Activated CD8-positive, alpha-beta memory T cell treated with anti-CD3 and anti-CD28 coated beads for 4 hours (primary cell): ENCODE data around the gene P4HB.

Experiments
- DNase-seq, 2 donors: peaks; one replicate each; pipeline ENCODE4 v3.0.0-alpha.2; 2020; ENCODE audit warnings: low read depth in 2 of 2

P4HB gene

GRCh38 chr17:81832608-81833159 is 27.7 kb downstream of the P4HB start:
- peak in 1 of 2 donors; percentile 14 for DNase-seq

- DNase-seq = peak; percentile 25 to 35
Measured at GRCh38 chr17:81831957-81832607, 28.3 kb downstream of the P4HB start.

GRCh38 chr17:81831563-81831956 is 28.8 kb downstream of the P4HB start:
- no peak for DNase-seq

- no peak for DNase-seq
Measured at GRCh38 chr17:81829858-81830257, 30.5 kb downstream of the P4HB start.

- no peak for DNase-seq
Measured at GRCh38 chr17:81828656-81829055, 31.7 kb downstream of the P4HB start.

GRCh38 chr17:81825841-81826466 is 34.4 kb downstream of the P4HB start:
- DNase-seq = no peak

GRCh38 chr17:81824595-81824994 is 35.7 kb downstream of the P4HB start:
- DNase-seq = no peak

GRCh38 chr17:81823820-81824550 is 36.4 kb downstream of the P4HB start:
- no peak for DNase-seq

GRCh38 chr17:81822996-81823819 is 37.1 kb downstream of the P4HB start:
- DNase-seq = no peak

- no peak for DNase-seq
Measured at GRCh38 chr17:81822312-81822637, 38.1 kb downstream of the P4HB start.

- DNase-seq = no peak
Measured at GRCh38 chr17:81821603-81822311, 38.6 kb downstream of the P4HB start.

- DNase-seq = no peak
Measured at GRCh38 chr17:81821147-81821546, 39.2 kb downstream of the P4HB start.

- no peak for DNase-seq
Measured at GRCh38 chr17:81819708-81820107, 40.6 kb downstream of the P4HB start.

- DNase-seq = no peak
Measured at GRCh38 chr17:81817758-81818147, 42.6 kb downstream of the P4HB start.

- no peak for DNase-seq
Measured at GRCh38 chr17:81815646-81815986, 44.7 kb downstream of the P4HB start.

- DNase-seq = no peak
Measured at GRCh38 chr17:81814748-81815645, 45.3 kb downstream of the P4HB start.

GRCh38 chr17:81813861-81814683 is 46.3 kb downstream of the P4HB start:
- DNase-seq = no peak

GRCh38 chr17:81813371-81813684 is 47.0 kb downstream of the P4HB start:
- no peak for DNase-seq

- DNase-seq = no peak
Measured at GRCh38 chr17:81812571-81813370, 47.6 kb downstream of the P4HB start.
